D721Med (cell line): ENCODE results near the gene EVX2.

ENCODE experiments used
- DNase-seq: peaks from one replicate; pipeline ENCODE4 v3.0.0; 2011; ENCODE audit warnings: low spot score; ENCODE audit not compliant: insufficient read length
- FAIRE-seq: peaks from 2 replicates; lab custom pipeline; 2011; peaks lifted over from hg19 to GRCh38; lab: Jason Lieb, UNC
- CTCF ChIP-seq: IDR thresholded peaks from 2 replicates; pipeline ENCODE4 v1.5.1; 2012; ENCODE audit warnings: mild to moderate bottlenecking, control low read depth; ENCODE audit not compliant: insufficient read depth; ENCODE audit errors: missing control alignments

EVX2 gene

GRCh38 chr2:176076796-176077195 is 7.0 kb downstream of the EVX2 start:
- DNase-seq (no peak), FAIRE-seq (no peak)
- no peak for TF ChIP-seq CTCF

- no peak for FAIRE-seq
- DNase-seq = no peak
- no peak for TF ChIP-seq CTCF
These were observed 7.7 kb downstream of the EVX2 start for GRCh38 chr2:176076063-176076462.

GRCh38 chr2:176075481-176075880 is 8.3 kb downstream of the EVX2 start:
- FAIRE-seq = no peak
- no peak for TF ChIP-seq CTCF

GRCh38 chr2:176074919-176075425 is 8.8 kb downstream of the EVX2 start:
- FAIRE-seq (no peak), DNase-seq (no peak)

More at GRCh38 chr2:176075481-176075880, 8.3 kb downstream of the EVX2 start:
- no peak for DNase-seq

GRCh38 chr2:176072951-176073904 is 10.5 kb downstream of the EVX2 start:
- FAIRE-seq = no peak
- DNase-seq = no peak
- TF ChIP-seq CTCF = no peak

More at GRCh38 chr2:176074919-176075425, 8.8 kb downstream of the EVX2 start:
- no peak for TF ChIP-seq CTCF

- DNase-seq (no peak), FAIRE-seq (no peak)
- no peak for TF ChIP-seq CTCF
These were observed 11.5 kb downstream of the EVX2 start for GRCh38 chr2:176072292-176072669.
